SU-DHL-6 (cell line): Measurements from ENCODE around the gene SDK1.

Experiments
- H2AFZ ChIP-seq: fragments of 200-600 bp; sonication (generic); 2 replicates; pipeline ENCODE4 v1.6.1; 2014; ENCODE audit warnings: low read depth, mild to moderate bottlenecking, moderate library complexity, mixed read lengths, antibody characterized with exemption, low read length; ENCODE audit not compliant: severe bottlenecking
- H3F3A ChIP-seq: fragments of 200-600 bp; shearing (Covaris generic); 2 replicates; pipeline ENCODE4 v1.6.0; 2016; ENCODE audit warnings: antibody characterized with exemption, mild to moderate bottlenecking; ENCODE audit not compliant: insufficient read depth
- H3K27ac ChIP-seq: fragments of 200-600 bp; sonication (generic); 2 replicates; pipeline ENCODE4 v1.5.1; 2016; ENCODE audit warnings: low read depth, mild to moderate bottlenecking, low read length, moderate library complexity, mixed read lengths
- H3K27me3 ChIP-seq: fragments of 200-600 bp; sonication (generic), shearing (Covaris generic); 2 replicates; pipeline ENCODE4 v1.6.0; 2014; ENCODE audit warnings: mild to moderate bottlenecking, low read length
- H3K36me3 ChIP-seq: fragments of 200-600 bp; sonication (generic); 2 replicates; pipeline ENCODE4 v1.6.1; 2014; ENCODE audit warnings: mild to moderate bottlenecking, low read length, mixed read lengths
- H3K4me2 ChIP-seq: fragments of 300-600, 200-600 bp; shearing (Covaris generic), sonication (generic); 2 replicates; pipeline ENCODE4 v1.6.0; 2014; ENCODE audit warnings: low read length, low read depth, mild to moderate bottlenecking; ENCODE audit not compliant: poor library complexity, severe bottlenecking
- H3K4me3 ChIP-seq: fragments of 200-600 bp; sonication (generic); 2 replicates; pipeline ENCODE4 v1.5.1; 2014; ENCODE audit warnings: antibody characterized with exemption, low read length, mild to moderate bottlenecking, mixed read lengths; ENCODE audit not compliant: insufficient read depth, poor library complexity, severe bottlenecking
- H3K79me2 ChIP-seq: fragments of 200-600 bp; sonication (generic); 2 replicates; pipeline ENCODE4 v1.6.1; 2014; ENCODE audit warnings: mild to moderate bottlenecking, low read length, moderate library complexity; ENCODE audit not compliant: insufficient read depth
- H3K9ac ChIP-seq: fragments of 200-600 bp; sonication (generic); 2 replicates; pipeline ENCODE4 v1.7.0; 2014; ENCODE audit warnings: mild to moderate bottlenecking, low read length
- H3K9me2 ChIP-seq: fragments of 200-600 bp; sonication (generic); replicated peaks from 2 replicates; pipeline ENCODE4 v1.6.1; 2014; ENCODE audit warnings: low read length; ENCODE audit not compliant: insufficient read depth
- H3K9me3 ChIP-seq: fragments of 200-600 bp; sonication (generic); 2 replicates; pipeline ENCODE4 v1.6.1; 2014; ENCODE audit warnings: low read length, mixed read lengths; ENCODE audit not compliant: insufficient read depth
- H4K20me1 ChIP-seq: fragments of 200-600 bp; sonication (generic); 2 replicates; pipeline ENCODE4 v1.6.1; 2014; ENCODE audit warnings: low read depth, mild to moderate bottlenecking, antibody characterized with exemption, low read length, moderate library complexity, mixed read lengths
- EZH2phosphoT487 ChIP-seq: fragments of 200-600 bp; sonication (generic), shearing (Covaris generic); conservative IDR thresholded peaks from 2 replicates; pipeline ENCODE4 v1.6.1; 2018; ENCODE audit warnings: mild to moderate bottlenecking, antibody characterized with exemption, low read length, moderate library complexity, mixed read lengths
- TF ChIP-seq, protein P1 (sequence below): fragments of 200-600 bp; sonication (generic); IDR thresholded peaks from one replicate; pipeline ENCODE4 v1.5.1; 2017; ENCODE audit warnings: antibody characterized with exemption, mild to moderate bottlenecking, low read length, moderate library complexity; ENCODE audit not compliant: insufficient read depth, poor library complexity, severe bottlenecking

The SDK1 gene

DNA sequence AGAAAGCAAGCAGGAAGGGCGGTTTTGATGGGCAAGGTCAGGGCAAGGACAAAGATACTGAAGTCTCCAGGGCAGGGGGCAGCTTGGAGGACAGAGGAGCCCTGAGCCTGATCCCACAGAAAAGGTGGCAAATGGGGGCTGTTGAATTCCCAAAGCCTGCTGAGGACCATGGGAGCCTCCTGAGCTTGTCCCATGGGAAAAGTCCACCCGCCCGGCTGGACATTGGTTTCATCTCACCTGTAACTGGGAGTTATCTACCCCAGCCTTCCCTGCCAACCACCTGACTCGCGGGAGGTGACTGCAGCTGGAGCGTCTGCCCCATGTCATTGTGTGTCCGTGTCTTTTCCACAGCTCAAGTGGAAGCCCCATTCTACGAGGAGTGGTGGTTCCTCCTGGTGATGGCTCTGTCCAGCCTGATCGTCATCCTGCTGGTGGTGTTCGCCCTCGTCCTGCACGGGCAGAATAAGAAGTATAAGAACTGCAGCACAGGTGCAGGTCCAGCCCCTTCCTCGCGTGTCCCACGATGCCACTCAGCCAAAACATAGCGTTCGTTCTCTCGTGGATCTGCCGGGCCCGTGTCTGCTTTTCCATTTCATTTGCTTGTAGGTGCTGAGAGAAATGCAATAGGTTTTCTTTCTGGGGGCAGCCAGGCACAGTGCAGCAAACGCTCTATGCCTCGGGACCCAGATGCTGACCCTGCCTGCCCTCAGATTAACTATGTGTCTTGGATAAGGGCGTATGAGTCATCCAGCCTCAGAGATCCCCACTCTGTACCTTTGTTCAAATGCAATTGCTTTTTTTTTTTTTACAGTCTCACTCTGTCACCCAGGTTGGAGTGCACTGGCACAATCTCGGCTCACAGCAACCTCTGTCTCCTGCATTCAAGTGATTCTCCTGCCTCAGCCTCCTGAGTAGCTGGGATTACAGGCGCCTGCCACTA is 936.5 kb downstream of the SDK1 start:
- Histone ChIP-seq H3K9me3 (no peaks in the 10 kb centered on the region), H3K4me3 (no peak overlapping the region), H2AFZ (no peak overlapping the region), H3K9ac (no peak overlapping the region), H4K20me1 (no peaks in the 10 kb centered on the region), H3K36me3 (no peaks in the 10 kb centered on the region), H3K79me2 (no peaks in the 10 kb centered on the region), H3F3A (no peaks in the 10 kb centered on the region), H3K4me2 (no peak overlapping the region), H3K27ac (no peak overlapping the region), H3K9me2 (no peaks in the 10 kb centered on the region), H3K27me3 (no peaks in the 10 kb centered on the region)
- TF ChIP-seq, protein P1, sequence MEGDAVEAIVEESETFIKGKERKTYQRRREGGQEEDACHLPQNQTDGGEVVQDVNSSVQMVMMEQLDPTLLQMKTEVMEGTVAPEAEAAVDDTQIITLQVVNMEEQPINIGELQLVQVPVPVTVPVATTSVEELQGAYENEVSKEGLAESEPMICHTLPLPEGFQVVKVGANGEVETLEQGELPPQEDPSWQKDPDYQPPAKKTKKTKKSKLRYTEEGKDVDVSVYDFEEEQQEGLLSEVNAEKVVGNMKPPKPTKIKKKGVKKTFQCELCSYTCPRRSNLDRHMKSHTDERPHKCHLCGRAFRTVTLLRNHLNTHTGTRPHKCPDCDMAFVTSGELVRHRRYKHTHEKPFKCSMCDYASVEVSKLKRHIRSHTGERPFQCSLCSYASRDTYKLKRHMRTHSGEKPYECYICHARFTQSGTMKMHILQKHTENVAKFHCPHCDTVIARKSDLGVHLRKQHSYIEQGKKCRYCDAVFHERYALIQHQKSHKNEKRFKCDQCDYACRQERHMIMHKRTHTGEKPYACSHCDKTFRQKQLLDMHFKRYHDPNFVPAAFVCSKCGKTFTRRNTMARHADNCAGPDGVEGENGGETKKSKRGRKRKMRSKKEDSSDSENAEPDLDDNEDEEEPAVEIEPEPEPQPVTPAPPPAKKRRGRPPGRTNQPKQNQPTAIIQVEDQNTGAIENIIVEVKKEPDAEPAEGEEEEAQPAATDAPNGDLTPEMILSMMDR: no peak
- TF ChIP-seq EZH2phosphoT487: no peak

- no peak overlapping the region for H3K9ac ChIP-seq
- no peak overlapping the region for H3K4me2 ChIP-seq
- no peaks in the 10 kb centered on the region for H4K20me1 ChIP-seq
- no peaks in the 10 kb centered on the region for H3K27me3 ChIP-seq
- no peaks in the 10 kb centered on the region for H3K9me3 ChIP-seq
- H3F3A ChIP-seq: no peaks in the 10 kb centered on the region
- no peaks in the 10 kb centered on the region for H3K9me2 ChIP-seq
- H3K79me2 ChIP-seq: no peaks in the 10 kb centered on the region
- no peak overlapping the region for H3K4me3 ChIP-seq
- no peak overlapping the region for H2AFZ ChIP-seq
- no peak for TF ChIP-seq EZH2phosphoT487
- TF ChIP-seq, protein P1: no peak
- no peaks in the 10 kb centered on the region for H3K36me3 ChIP-seq
- no peak overlapping the region for H3K27ac ChIP-seq
These were observed 937.8 kb downstream of the SDK1 start for GRCh38 chr7:4238861-4239260.

DNA sequence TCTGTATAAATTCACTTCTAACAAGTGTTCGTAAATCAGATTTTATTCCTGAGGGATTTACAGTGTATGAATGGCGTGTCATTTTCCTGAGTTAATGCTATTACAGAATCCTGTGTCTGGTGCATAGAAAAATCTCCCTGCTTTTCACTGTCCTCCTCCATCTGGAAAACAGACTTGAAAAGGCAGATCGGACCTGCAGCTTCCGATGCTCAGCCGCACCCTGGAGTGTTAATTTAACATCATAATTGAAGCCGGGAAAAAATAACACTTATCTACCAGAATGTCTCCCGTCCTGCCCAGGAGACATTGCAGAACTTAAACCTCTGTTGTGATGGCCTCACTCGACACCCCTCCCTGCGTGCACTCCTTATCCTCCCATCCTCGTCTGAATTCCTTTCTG is 939.0 kb downstream of the SDK1 start:
- no peak overlapping the region for H3K9ac ChIP-seq
- H3K9me3 ChIP-seq: no peaks in the 10 kb centered on the region
- TF ChIP-seq, protein P1: no peak
- no peak for TF ChIP-seq EZH2phosphoT487
- no peaks in the 10 kb centered on the region for H4K20me1 ChIP-seq
- H3K79me2 ChIP-seq: no peaks in the 10 kb centered on the region
- H3K27me3 ChIP-seq: no peaks in the 10 kb centered on the region
- no peaks in the 10 kb centered on the region for H3F3A ChIP-seq
- H2AFZ ChIP-seq: no peak overlapping the region
- H3K4me2 ChIP-seq: no peak overlapping the region
- no peak overlapping the region for H3K4me3 ChIP-seq
- H3K27ac ChIP-seq: no peak overlapping the region
- no peaks in the 10 kb centered on the region for H3K9me2 ChIP-seq
- no peaks in the 10 kb centered on the region for H3K36me3 ChIP-seq
